HCT116 (cell line): ENCODE measurements around the gene ZNF783. TPM values are rescaled to one million over a fixed set of nuclear protein-coding genes. Genes with fewer than 3 reads are reported as not detected.

ENCODE experiments used
- ATAC-seq: fragments of 200-7000 bp; cut with Tn5 transposase; 2 replicates; pipeline ENCODE4 v1.9.1; 2020; ENCODE audit warnings: mild to moderate bottlenecking, moderate library complexity
- BruUV-seq: library from RNA; stranded (reverse); fragments of 400-500 nt; replicated peaks from 2 replicates; lab custom pipeline; 2021; lab: Mats Ljungman, UMichigan
- CTCF ChIA-PET: fragments of 300-600 bp; sonication (Branson Sonifier 250); formaldehyde crosslinking; loops from one replicate; lab custom pipeline; 2021; ENCODE audit warnings: antibody characterized with exemption; lab: Charles Lee
- POLR2A ChIA-PET: fragments of 300-600, 350-600 bp; sonication (Branson Sonifier 250); formaldehyde crosslinking; loops from one replicate; lab custom pipeline; 2021; ENCODE audit warnings: antibody characterized with exemption; lab: Charles Lee
- RAD21 ChIA-PET, 2 experiments: fragments of 300-600 bp; sonication (Branson Sonifier 250); formaldehyde crosslinking; loops; one replicate each; lab custom pipeline; 2023; ENCODE audit warnings: low total read pairs in 2 of 2; ENCODE audit not compliant: uncharacterized antibody in 2 of 2, unreplicated experiment in 2 of 2, low non-redundant PET in 1 of 2; lab: Charles Lee
- DNase-seq: peaks from one replicate; pipeline ENCODE4 v3.0.0-alpha.2; 2010; ENCODE audit warnings: low read depth, low spot score
- H2AFZ ChIP-seq: fragments of 200-600 bp; shearing (Covaris generic), sonication (generic); 2 replicates; pipeline ENCODE4 v1.6.1; 2017; ENCODE audit warnings: low read depth, mixed run types, mixed read lengths, antibody characterized with exemption, low read length; ENCODE audit not compliant: poor library complexity, severe bottlenecking
- H3K27ac ChIP-seq: 2 replicates; pipeline ENCODE4 v1.5.1; 2012; ENCODE audit warnings: low read depth, low read length
- H3K27me3 ChIP-seq: fragments of 200-600 bp; sonication (generic); 2 replicates; pipeline ENCODE4 v1.6.1; 2016; ENCODE audit warnings: mixed run types, low read length, mixed read lengths; ENCODE audit not compliant: insufficient read depth
- H3K36me3 ChIP-seq, 2 experiments: fragments of 200-500 bp in 1 of 2; fragments of 200-600 bp in 1 of 2; sonication (Bioruptor generic) in 1 of 2; sonication (generic) in 1 of 2; 2 replicates each; pipeline versions ENCODE4 v1.5.1 to v1.6.1; 2014 to 2016; ENCODE audit warnings: low read length in 2 of 2, inconsistent platforms in 1 of 2, mixed read lengths in 1 of 2, mixed run types in 1 of 2; ENCODE audit not compliant: insufficient read depth in 2 of 2, control insufficient read depth in 1 of 2
- H3K4me1 ChIP-seq, 2 experiments: fragments of 200-600 bp in 1 of 2; sonication (generic) in 1 of 2; 2 replicates each; pipeline versions ENCODE4 v1.5.1 to v1.6.1; 2012 to 2017; ENCODE audit warnings: low read length in 2 of 2, inconsistent platforms in 1 of 2, mild to moderate bottlenecking in 1 of 2, mixed read lengths in 1 of 2, mixed run types in 1 of 2, moderate library complexity in 1 of 2; ENCODE audit not compliant: insufficient read depth in 2 of 2, control insufficient read depth in 1 of 2
- H3K4me2 ChIP-seq: fragments of 200-600 bp; sonication (generic); 2 replicates; pipeline ENCODE4 v1.6.1; 2017; ENCODE audit warnings: mixed run types, low read length, mixed read lengths
- H3K4me3 ChIP-seq, 2 experiments: fragments of 200-600 bp in 1 of 2; sonication (generic) in 1 of 2; replicated peaks in 1 of 2; 2 replicates each; pipeline ENCODE4 v1.5.1; 2011 to 2016; ENCODE audit warnings: low read length in 2 of 2, control low read depth in 1 of 2, low read depth in 1 of 2, mild to moderate bottlenecking in 1 of 2, mixed read lengths in 1 of 2, mixed run types in 1 of 2
- H3K79me2 ChIP-seq: fragments of 200-600 bp; sonication (generic); 2 replicates; pipeline ENCODE4 v1.6.1; 2017; ENCODE audit warnings: mild to moderate bottlenecking, mixed run types, low read length, moderate library complexity, mixed read lengths; ENCODE audit not compliant: insufficient read depth
- H3K9ac ChIP-seq: fragments of 200-600 bp; sonication (generic); 2 replicates; pipeline ENCODE4 v1.6.1; 2016; ENCODE audit warnings: low read length, mixed read lengths
- H3K9me2 ChIP-seq: fragments of 200-600 bp; sonication (generic), shearing (Covaris generic); 2 replicates; pipeline ENCODE4 v1.6.1; 2017; ENCODE audit warnings: mixed run types, mild to moderate bottlenecking, moderate library complexity; ENCODE audit not compliant: insufficient read depth
- H3K9me3 ChIP-seq, 2 experiments: fragments of 200-500 bp in 1 of 2; fragments of 200-600 bp in 1 of 2; sonication (Bioruptor generic) in 1 of 2; sonication (generic) in 1 of 2; 2 replicates each; pipeline ENCODE4 v1.6.1; 2014 to 2017; ENCODE audit warnings: low read length in 2 of 2, mixed read lengths in 2 of 2, inconsistent platforms in 1 of 2, low read depth in 1 of 2, mild to moderate bottlenecking in 1 of 2, mixed run types in 1 of 2, moderate library complexity in 1 of 2; ENCODE audit not compliant: control insufficient read depth in 1 of 2, insufficient read depth in 1 of 2
- H4K20me1 ChIP-seq: fragments of 200-600 bp; sonication (generic), shearing (Covaris generic); 2 replicates; pipeline ENCODE4 v1.6.1; 2017; ENCODE audit warnings: mixed run types, mild to moderate bottlenecking, moderate library complexity; ENCODE audit not compliant: insufficient read depth
- ATF3 ChIP-seq: IDR thresholded peaks from 2 replicates; pipeline ENCODE4 v1.6.1; 2012
- CEBPB ChIP-seq: IDR thresholded peaks from 2 replicates; pipeline ENCODE4 v1.6.1; 2012; ENCODE audit warnings: low read depth
- EGR1 ChIP-seq: IDR thresholded peaks from 2 replicates; pipeline ENCODE4 v1.6.1; 2012; ENCODE audit warnings: low read depth
- ELF1 ChIP-seq: IDR thresholded peaks from 2 replicates; pipeline ENCODE4 v1.6.1; 2012; ENCODE audit warnings: low read depth, borderline replicate concordance
- EZH2 ChIP-seq: fragments of 200-600 bp; sonication (generic); IDR thresholded peaks from 2 replicates; pipeline ENCODE4 v1.6.1; 2017; ENCODE audit warnings: antibody characterized with exemption, mixed run types
- FOSL1 ChIP-seq: IDR thresholded peaks from 2 replicates; pipeline ENCODE4 v1.6.1; 2012; ENCODE audit warnings: low read depth
- JUND ChIP-seq: IDR thresholded peaks from 2 replicates; pipeline ENCODE4 v1.6.1; 2012
- POLR2A ChIP-seq: IDR thresholded peaks from 2 replicates; pipeline ENCODE4 v1.7.0; 2011; ENCODE audit warnings: borderline replicate concordance; ENCODE audit not compliant: insufficient read depth, insufficient read length; ENCODE audit errors: extremely low read depth
- SP1 ChIP-seq: IDR thresholded peaks from 2 replicates; pipeline ENCODE4 v1.6.1; 2012; ENCODE audit warnings: low read depth
- TCF7L2 ChIP-seq: IDR thresholded peaks from 2 replicates; pipeline ENCODE4 v1.7.0; 2011; ENCODE audit warnings: borderline replicate concordance, inconsistent platforms; ENCODE audit not compliant: insufficient read depth, insufficient read length; ENCODE audit errors: extremely low read depth
- YY1 ChIP-seq: IDR thresholded peaks from 2 replicates; pipeline ENCODE4 v1.6.1; 2011; ENCODE audit warnings: low read length, low read depth, moderate library complexity, mild to moderate bottlenecking; ENCODE audit not compliant: insufficient replicate concordance; ENCODE audit errors: extremely low read depth
- intact Hi-C: fragments of 100-400 bp; cut with micrococcal nuclease; formaldehyde crosslinking; loops from 2 replicates; pipeline ENCODE4 v1.10.0; 2022
- total RNA-seq: library from RNA; stranded (reverse); gene quantifications from one replicate; pipeline ENCODE4 v1.2.1, GENCODE V29; 2021; ENCODE audit not compliant: unreplicated experiment
- TF ChIP-seq, protein P1 (sequence below): IDR thresholded peaks from 2 replicates; pipeline ENCODE4 v1.6.1; 2012; ENCODE audit warnings: low read depth
- TF ChIP-seq, protein P2 (sequence below): IDR thresholded peaks from 2 replicates; pipeline ENCODE4 v1.6.1; 2012

Gene ZNF783
- total RNA-seq, 1 experiment from 2014 or later, result 12.5 TPM

- H3K4me2 ChIP-seq, result no peak overlapping the region
- no peaks in the 10 kb centered on the region for H3K9me3 ChIP-seq
- DNase-seq (no peak), ATAC-seq (no peak)
- no peaks in the 10 kb centered on the region for H4K20me1 ChIP-seq
- no peaks in the 10 kb centered on the region for H3K9me2 ChIP-seq
- CTCF ChIA-PET, result interaction anchor here (2.3 kb wide), 1 partner anchor 18 kb away, joined by 6 read pairs; no protein-coding TSS in a partner anchor
- no peak overlapping the region for H3K4me3 ChIP-seq
- no peaks in the 10 kb centered on the region for H3K79me2 ChIP-seq
- no peaks in the 10 kb centered on the region for H3K4me1 ChIP-seq
- H3K27me3 ChIP-seq, result no peaks in the 10 kb centered on the region
- no peaks in the 10 kb centered on the region; a peak in 1 of 4 replicates for H3K36me3 ChIP-seq
- intact Hi-C loops, result no loop called here
- H3K27ac ChIP-seq, result no peak overlapping the region
- TF ChIP-seq CEBPB, result no peak
- no peak for TF ChIP-seq YY1
- TF ChIP-seq, protein P1, sequence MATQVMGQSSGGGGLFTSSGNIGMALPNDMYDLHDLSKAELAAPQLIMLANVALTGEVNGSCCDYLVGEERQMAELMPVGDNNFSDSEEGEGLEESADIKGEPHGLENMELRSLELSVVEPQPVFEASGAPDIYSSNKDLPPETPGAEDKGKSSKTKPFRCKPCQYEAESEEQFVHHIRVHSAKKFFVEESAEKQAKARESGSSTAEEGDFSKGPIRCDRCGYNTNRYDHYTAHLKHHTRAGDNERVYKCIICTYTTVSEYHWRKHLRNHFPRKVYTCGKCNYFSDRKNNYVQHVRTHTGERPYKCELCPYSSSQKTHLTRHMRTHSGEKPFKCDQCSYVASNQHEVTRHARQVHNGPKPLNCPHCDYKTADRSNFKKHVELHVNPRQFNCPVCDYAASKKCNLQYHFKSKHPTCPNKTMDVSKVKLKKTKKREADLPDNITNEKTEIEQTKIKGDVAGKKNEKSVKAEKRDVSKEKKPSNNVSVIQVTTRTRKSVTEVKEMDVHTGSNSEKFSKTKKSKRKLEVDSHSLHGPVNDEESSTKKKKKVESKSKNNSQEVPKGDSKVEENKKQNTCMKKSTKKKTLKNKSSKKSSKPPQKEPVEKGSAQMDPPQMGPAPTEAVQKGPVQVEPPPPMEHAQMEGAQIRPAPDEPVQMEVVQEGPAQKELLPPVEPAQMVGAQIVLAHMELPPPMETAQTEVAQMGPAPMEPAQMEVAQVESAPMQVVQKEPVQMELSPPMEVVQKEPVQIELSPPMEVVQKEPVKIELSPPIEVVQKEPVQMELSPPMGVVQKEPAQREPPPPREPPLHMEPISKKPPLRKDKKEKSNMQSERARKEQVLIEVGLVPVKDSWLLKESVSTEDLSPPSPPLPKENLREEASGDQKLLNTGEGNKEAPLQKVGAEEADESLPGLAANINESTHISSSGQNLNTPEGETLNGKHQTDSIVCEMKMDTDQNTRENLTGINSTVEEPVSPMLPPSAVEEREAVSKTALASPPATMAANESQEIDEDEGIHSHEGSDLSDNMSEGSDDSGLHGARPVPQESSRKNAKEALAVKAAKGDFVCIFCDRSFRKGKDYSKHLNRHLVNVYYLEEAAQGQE, result no peak
- TF ChIP-seq JUND, result no peak
- no peak for TF ChIP-seq FOSL1
- TF ChIP-seq ELF1, result no peak
- TF ChIP-seq TCF7L2, result no peak
- TF ChIP-seq SP1, result no peak
- TF ChIP-seq, protein P2, sequence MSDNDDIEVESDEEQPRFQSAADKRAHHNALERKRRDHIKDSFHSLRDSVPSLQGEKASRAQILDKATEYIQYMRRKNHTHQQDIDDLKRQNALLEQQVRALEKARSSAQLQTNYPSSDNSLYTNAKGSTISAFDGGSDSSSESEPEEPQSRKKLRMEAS, result no peak
- no peak for TF ChIP-seq POLR2A
- TF ChIP-seq EGR1, result no peak
- no peak for TF ChIP-seq ATF3
- no peak for TF ChIP-seq EZH2
- RAD21 ChIA-PET, result no interaction called here
- no TSS peak for BruUV-seq
- H2AFZ ChIP-seq, result no peak overlapping the region
- H3K9ac ChIP-seq, result no peak overlapping the region
- POLR2A ChIA-PET, result no interaction called here
Measured at GRCh38 chr7:149291781-149292461, 29.9 kb downstream of the ZNF783 start.
